Activated naive CD4-positive, alpha-beta T cell treated with anti-CD3 and anti-CD28 coated beads for 36 hours (primary cell): ENCODE measurements around the gene GXYLT1. TPM values are rescaled to one million over a fixed set of nuclear protein-coding genes. Genes with fewer than 3 reads are reported as not detected.

ENCODE experiments used
- CTCF ChIA-PET: fragments of 350-600 bp; sonication (Branson Sonifier 250); formaldehyde crosslinking; loops from one replicate; lab custom pipeline; 2021; ENCODE audit warnings: antibody characterized with exemption; lab: Charles Lee
- DNase-seq: peaks from one replicate; pipeline ENCODE4 v3.0.0-alpha.2; 2020
- H3K27ac Mint-ChIP-seq: one replicate; pipeline ENCODE4 v1.8.0; 2021; ENCODE audit warnings: mild to moderate bottlenecking, mixed read lengths
- H3K27me3 Mint-ChIP-seq: one replicate; pipeline ENCODE4 v1.8.0; 2021; ENCODE audit warnings: low read depth, mixed read lengths
- H3K36me3 Mint-ChIP-seq: one replicate; pipeline ENCODE4 v1.8.0; 2021; ENCODE audit warnings: low read depth, mixed read lengths
- H3K4me1 Mint-ChIP-seq: one replicate; pipeline ENCODE4 v1.8.0; 2021; ENCODE audit warnings: low read depth, mixed read lengths
- H3K4me3 Mint-ChIP-seq: one replicate; pipeline ENCODE4 v1.8.0; 2021; ENCODE audit warnings: mild to moderate bottlenecking, moderate library complexity, mixed read lengths
- H3K9me3 Mint-ChIP-seq: one replicate; pipeline ENCODE4 v1.8.0; 2021; ENCODE audit warnings: mixed read lengths
- intact Hi-C: fragments of 100-400 bp; cut with micrococcal nuclease; formaldehyde crosslinking; loops from one replicate; pipeline ENCODE4 v1.15.1; 2023
- total RNA-seq, 2 experiments: library from RNA; stranded (reverse); gene quantifications; one replicate each; pipeline ENCODE4 v1.2.3, GENCODE V29; 2021

GXYLT1 gene
- total RNA-seq, 2 experiments from 2014 or later, result 4.6 to 5.1 TPM

DNA sequence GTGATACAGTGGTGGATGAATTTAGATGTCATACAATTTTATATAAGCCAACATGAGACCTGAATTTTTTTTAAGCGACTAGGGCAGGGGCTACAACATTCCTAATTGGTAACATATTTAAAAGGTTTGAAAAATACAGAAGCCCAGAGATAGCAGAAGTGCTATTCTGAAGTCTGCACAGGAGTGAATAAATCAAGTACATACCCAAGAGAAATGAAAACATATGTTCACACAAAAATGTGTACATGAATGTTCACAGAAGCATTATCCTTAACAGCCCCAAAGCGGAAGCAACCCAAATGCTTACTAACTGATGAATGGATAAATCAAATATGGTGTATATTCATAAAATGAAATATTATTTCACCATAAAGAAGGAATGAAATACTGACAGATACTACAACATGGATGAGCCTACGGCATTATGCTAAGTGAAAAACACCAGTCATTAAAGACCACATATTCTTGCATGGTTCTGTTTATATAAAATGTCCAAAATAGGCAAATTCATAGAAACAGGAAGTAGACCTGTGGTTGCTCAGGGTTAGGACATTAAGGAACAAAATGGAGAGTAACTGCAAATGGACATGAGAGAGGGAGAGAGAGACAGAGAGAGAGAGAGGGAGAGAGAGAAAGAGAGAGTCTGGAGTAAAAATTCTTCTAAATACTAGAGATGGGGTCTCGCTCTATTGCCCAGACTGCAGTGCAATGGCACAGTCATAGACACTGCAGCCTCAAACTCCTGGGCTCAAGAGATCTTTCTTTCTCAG is 28.0 kb upstream of the GXYLT1 start:
- Mint-ChIP-seq H3K4me3 (no peak overlapping the region), H3K4me1 (peaks cover 11% of the 10 kb centered on the region)

DNA sequence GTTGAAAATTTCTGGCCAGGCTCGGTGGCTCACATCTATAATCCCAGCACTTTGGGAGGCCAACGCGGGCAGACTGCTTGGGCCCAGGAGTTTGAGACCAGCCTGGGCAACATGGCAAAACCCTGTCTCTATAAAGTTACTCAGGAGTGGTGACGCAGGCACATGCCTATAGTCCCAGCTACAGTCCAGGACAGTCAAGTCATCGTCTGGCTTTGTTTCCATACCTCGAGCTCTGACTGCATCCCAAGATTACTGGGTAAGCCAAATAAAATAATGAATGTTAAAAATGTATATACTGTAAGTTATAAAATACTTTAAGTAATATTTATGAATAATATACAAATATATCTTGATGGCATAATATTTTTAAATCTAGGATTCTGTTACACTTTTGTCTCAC is 23.0 kb upstream of the GXYLT1 start:
- Mint-ChIP-seq H3K9me3 (peaks cover 1% of the 10 kb centered on the region), H3K27ac (no peak overlapping the region), H3K4me3 (no peak overlapping the region), H3K4me1 (peaks cover 17% of the 10 kb centered on the region), H3K36me3 (peaks cover 7% of the 10 kb centered on the region), H3K27me3 (no peaks in the 10 kb centered on the region)
- intact Hi-C loops, result no loop called here
- no peak for DNase-seq
- CTCF ChIA-PET, result interaction anchor here (0.6 kb wide), 1 partner anchor 51 kb away, joined by 3 read pairs; no protein-coding TSS in a partner anchor

More for the DNA sequence above, 28.0 kb upstream of the GXYLT1 start:
- no peak for DNase-seq
- intact Hi-C loops, result no loop called here
- Mint-ChIP-seq H3K36me3 (peaks cover 24% of the 10 kb centered on the region), H3K9me3 (peaks cover 2% of the 10 kb centered on the region), H3K27me3 (no peaks in the 10 kb centered on the region), H3K27ac (no peak overlapping the region)
- CTCF ChIA-PET, result interaction anchor here (0.6 to 0.8 kb wide), 2 partner anchors 12 to 138 kb away, joined by 3 read pairs; no protein-coding TSS in a partner anchor

DNA sequence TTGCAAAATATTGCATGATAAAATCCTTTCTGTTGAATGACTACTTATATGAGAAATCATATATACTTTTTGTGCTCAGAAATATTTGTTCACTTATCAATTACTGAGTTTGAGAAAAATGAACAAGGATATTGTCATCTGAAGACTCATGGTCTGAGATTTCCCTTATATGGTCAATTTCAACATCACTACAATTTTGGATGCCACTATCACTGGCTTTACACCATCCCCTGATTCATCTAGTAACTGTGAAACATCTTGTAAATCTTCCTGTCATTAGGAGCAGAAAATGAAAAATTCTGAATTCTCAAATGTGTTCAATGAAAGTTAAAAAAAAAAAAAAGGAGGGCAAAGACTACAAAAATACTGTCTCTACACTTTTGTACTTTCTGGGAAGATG is 21.8 kb upstream of the GXYLT1 start:
- no peaks in the 10 kb centered on the region for H3K27me3 Mint-ChIP-seq
- CTCF ChIA-PET, result interaction anchor here (0.7 kb wide), 1 partner anchor 24 kb away, joined by 8 read pairs; no protein-coding TSS in a partner anchor
- DNase-seq, result no peak
- no peak overlapping the region for H3K27ac Mint-ChIP-seq
- peaks cover 5% of the 10 kb centered on the region for H3K36me3 Mint-ChIP-seq
- peaks cover 1% of the 10 kb centered on the region for H3K9me3 Mint-ChIP-seq
- H3K4me1 Mint-ChIP-seq, result peaks cover 23% of the 10 kb centered on the region
- H3K4me3 Mint-ChIP-seq, result no peak overlapping the region
- intact Hi-C loops, result no loop called here

DNA sequence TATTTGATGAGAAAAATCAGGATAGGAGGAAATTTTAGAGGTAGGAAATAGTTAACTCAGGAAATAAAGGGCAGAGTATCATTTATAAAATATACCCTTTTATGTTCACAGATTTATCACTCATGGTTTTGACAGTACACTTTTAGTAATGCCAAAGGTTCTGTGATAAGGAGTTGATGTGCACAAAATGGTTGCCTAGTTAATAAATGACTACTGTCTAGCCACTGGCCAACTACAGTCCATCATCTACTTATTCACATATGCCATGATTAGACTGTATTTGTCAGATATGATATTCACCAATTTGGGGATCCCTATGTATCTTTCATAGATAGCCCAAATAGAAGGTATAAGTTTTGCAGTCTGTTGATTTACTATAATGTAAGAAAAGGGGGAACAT is 19.2 kb upstream of the GXYLT1 start:
- Mint-ChIP-seq H3K36me3 (peaks cover 4% of the 10 kb centered on the region), H3K27ac (no peak overlapping the region), H3K9me3 (peaks cover 1% of the 10 kb centered on the region), H3K4me1 (peaks cover 23% of the 10 kb centered on the region), H3K4me3 (no peak overlapping the region), H3K27me3 (no peaks in the 10 kb centered on the region)
- CTCF ChIA-PET, result no interaction called here
- intact Hi-C loops, result no loop called here
- no peak for DNase-seq

DNA sequence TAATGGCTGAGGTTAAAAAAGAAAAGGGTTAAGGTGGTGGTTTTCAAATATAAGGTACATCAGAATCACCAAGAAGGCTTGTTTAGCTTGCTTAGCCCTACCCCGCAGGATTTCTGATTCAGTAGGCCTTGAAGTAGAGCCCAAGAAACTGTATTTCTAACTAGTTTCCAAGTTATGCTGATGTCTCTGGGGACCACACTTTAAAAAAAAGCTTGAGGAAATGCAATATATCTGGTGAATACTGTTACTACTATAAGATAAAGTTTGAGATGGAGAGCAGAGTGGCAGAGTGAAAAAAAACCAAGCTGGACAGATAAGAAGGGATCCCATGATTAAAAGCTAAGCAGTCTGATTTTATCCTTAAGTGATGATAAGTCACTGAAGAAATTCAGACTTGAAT is 18.3 kb upstream of the GXYLT1 start:
- peaks cover 4% of the 10 kb centered on the region for H3K36me3 Mint-ChIP-seq
- H3K9me3 Mint-ChIP-seq, result peaks cover 1% of the 10 kb centered on the region
- no peak overlapping the region for H3K27ac Mint-ChIP-seq
- CTCF ChIA-PET, result interaction anchor here (0.6 to 1.6 kb wide), 3 partner anchors 127 to 209 kb away, joined by 4 to 6 read pairs (median 5); no protein-coding TSS in a partner anchor
- peaks cover 23% of the 10 kb centered on the region for H3K4me1 Mint-ChIP-seq
- intact Hi-C loops, result no loop called here
- no peak overlapping the region for H3K4me3 Mint-ChIP-seq
- H3K27me3 Mint-ChIP-seq, result no peaks in the 10 kb centered on the region
- DNase-seq, result no peak

DNA sequence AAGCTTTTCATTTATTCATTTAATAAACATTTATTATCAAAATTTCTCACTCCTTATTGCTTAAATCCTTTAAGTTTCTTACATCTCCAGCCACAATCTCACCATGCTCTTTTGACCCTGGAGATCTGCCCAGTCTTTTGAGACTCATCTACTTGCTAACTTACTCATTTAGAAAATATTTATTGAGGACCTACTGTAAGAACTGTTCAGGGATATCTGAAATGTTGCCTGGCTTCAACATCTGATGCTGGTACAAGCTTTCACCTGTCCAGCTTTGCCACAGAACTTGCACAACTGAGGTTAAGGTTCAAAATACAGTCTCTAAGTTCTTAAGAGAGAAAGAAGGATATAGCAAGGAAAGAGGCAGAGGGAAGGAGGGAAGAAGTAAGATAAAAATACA is 17.5 kb upstream of the GXYLT1 start:
- peaks cover 4% of the 10 kb centered on the region for H3K36me3 Mint-ChIP-seq
- DNase-seq, result no peak

DNA sequence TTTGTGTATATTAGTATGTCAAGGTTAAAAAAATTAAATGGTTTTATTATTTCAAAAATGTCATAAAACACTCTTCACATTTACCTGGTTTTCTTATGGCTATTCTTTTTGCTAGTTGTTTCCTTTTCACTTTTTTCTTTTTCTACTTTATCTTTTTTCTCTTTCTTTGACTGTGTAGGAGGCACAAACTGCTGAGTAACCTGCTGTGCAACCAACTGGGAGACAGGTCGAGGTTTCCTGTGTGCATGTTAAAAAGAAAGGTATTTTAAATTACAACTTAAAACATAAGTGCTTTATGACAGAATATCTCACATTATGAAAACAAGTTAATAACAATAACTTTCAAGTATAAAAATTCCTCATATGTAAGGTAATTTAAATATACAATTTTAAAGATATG is 16.9 kb upstream of the GXYLT1 start:
- H3K27ac Mint-ChIP-seq, result no peak overlapping the region
- no peaks in the 10 kb centered on the region for H3K27me3 Mint-ChIP-seq
- no peak overlapping the region for H3K4me3 Mint-ChIP-seq
- no peak for DNase-seq
- CTCF ChIA-PET, result interaction anchor here (0.6 to 1.6 kb wide), 3 partner anchors 12 to 211 kb away, joined by 3 to 5 read pairs (median 4); no protein-coding TSS in a partner anchor
- intact Hi-C loops, result no loop called here
- H3K9me3 Mint-ChIP-seq, result peaks cover 1% of the 10 kb centered on the region
- H3K4me1 Mint-ChIP-seq, result peaks cover 18% of the 10 kb centered on the region
- peaks cover 4% of the 10 kb centered on the region for H3K36me3 Mint-ChIP-seq

More for the DNA sequence above, 17.5 kb upstream of the GXYLT1 start:
- Mint-ChIP-seq H3K27me3 (no peaks in the 10 kb centered on the region), H3K4me1 (peaks cover 23% of the 10 kb centered on the region), H3K4me3 (no peak overlapping the region), H3K9me3 (peaks cover 1% of the 10 kb centered on the region), H3K27ac (no peak overlapping the region)
- CTCF ChIA-PET, result interaction anchor here (0.6 to 1.6 kb wide), 3 partner anchors 60 to 210 kb away, joined by 4 to 5 read pairs (median 4); no protein-coding TSS in a partner anchor
- intact Hi-C loops, result no loop called here

DNA sequence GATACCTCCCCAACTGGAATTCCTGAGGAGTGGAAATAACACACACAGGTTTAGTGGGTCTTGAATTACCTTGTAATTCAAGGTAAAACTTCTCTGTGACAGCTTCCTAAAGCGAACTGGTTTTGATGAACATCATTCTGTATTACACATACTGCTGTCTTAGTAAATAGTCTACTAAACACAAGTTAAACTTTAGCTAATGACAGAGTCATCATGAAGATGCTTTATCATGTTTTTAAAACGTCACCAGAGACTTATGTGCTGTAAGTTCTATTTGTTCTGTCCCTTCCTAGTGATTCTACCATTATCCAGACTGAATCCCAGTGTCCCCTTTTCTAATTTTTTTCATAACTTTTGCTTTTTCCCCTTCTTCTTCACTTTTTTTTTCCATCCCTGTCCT is 11.6 kb upstream of the GXYLT1 start:
- no peaks in the 10 kb centered on the region for H3K9me3 Mint-ChIP-seq
- CTCF ChIA-PET, result interaction anchor here (0.6 kb wide), 1 partner anchor 95 kb away, joined by 3 read pairs; no protein-coding TSS in a partner anchor
- DNase-seq, result no peak
- intact Hi-C loops, result no loop called here
- peaks cover 2% of the 10 kb centered on the region for H3K36me3 Mint-ChIP-seq
- H3K4me3 Mint-ChIP-seq, result no peak overlapping the region
- H3K27me3 Mint-ChIP-seq, result no peaks in the 10 kb centered on the region
- no peak overlapping the region for H3K27ac Mint-ChIP-seq
- no peaks in the 10 kb centered on the region for H3K4me1 Mint-ChIP-seq

DNA sequence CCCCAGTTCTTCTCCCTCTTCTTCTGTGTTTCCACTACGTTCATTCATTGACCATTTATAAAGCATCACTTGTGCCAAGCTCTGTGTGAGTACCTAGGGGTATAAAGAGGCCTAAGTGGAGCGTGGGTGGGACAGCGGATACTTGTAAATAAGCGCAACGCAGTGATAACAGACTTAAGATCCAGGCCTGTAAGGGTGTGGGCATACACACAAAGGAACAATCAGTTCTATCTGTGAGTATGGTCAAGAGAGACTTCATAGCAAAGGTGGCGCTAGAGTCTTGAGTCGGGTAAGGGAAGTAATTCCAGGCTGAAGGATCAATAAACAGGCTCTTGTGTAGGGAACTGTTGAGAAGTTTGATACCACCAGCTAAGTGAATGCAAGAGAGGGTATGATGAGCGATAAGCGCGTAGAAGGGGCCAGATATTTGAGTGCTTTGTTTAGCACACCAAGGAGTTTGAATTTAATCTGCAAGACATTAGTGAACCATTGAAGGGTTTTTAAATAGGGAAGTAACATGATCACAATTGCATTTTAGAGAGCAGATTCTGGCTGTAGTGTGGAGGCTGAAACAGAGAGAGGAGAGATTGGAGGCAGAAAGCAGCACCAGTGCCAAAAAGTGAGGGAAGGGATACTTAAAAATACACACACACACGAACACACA is 1.0 kb upstream of the GXYLT1 start:
- CTCF ChIA-PET, result interaction anchor here (0.7 to 1.3 kb wide), 4 partner anchors 9 to 226 kb away, joined by 3 read pairs; no protein-coding TSS in a partner anchor
- H3K9me3 Mint-ChIP-seq, result no peaks in the 10 kb centered on the region
- peaks cover 24% of the 10 kb centered on the region for H3K4me1 Mint-ChIP-seq
- intact Hi-C loops, result loop anchor here (1.0 kb wide), 3 partner anchors 47 to 181 kb away; partner anchors contain the start of genes PPHLN1, YAF2 and ZCRB1
- H3K27me3 Mint-ChIP-seq, result no peaks in the 10 kb centered on the region
- H3K36me3 Mint-ChIP-seq, result no peaks in the 10 kb centered on the region
- peak overlapping the region; percentile 52 for H3K27ac Mint-ChIP-seq
- no peak for DNase-seq
- H3K4me3 Mint-ChIP-seq, result peak overlapping the region; percentile 75

DNA sequence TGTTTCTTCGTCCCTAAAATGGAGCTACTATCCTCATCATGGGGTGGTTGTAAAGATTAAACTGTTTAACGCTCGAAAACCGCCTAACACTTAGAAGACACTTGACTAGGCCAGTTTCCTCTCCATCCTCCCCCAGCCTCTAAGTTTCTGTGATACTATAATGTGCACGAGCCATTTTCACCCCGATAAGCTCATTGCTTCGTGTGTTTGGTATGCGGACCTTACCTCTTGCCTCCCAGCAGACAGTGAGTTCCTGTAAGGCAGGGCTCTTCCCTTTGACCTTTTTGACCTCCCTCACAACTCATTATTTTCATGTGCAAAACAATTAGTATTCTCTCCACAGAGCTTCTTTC is 499 bp upstream of the GXYLT1 start:
- CTCF ChIA-PET, result interaction anchor here (0.6 to 1.3 kb wide), 6 partner anchors 9 to 1641 kb away, joined by 3 read pairs; no protein-coding TSS in a partner anchor
- no peak for DNase-seq
- no peaks in the 10 kb centered on the region for H3K27me3 Mint-ChIP-seq
- intact Hi-C loops, result loop anchor here (1.0 kb wide), 3 partner anchors 47 to 181 kb away; partner anchors contain the start of genes PPHLN1, YAF2 and ZCRB1
- peaks cover 28% of the 10 kb centered on the region for H3K4me1 Mint-ChIP-seq
- H3K27ac Mint-ChIP-seq, result peak overlapping the region; percentile 52
- no peaks in the 10 kb centered on the region for H3K9me3 Mint-ChIP-seq
- peak overlapping the region; percentile 75 for H3K4me3 Mint-ChIP-seq
- no peaks in the 10 kb centered on the region for H3K36me3 Mint-ChIP-seq

DNA sequence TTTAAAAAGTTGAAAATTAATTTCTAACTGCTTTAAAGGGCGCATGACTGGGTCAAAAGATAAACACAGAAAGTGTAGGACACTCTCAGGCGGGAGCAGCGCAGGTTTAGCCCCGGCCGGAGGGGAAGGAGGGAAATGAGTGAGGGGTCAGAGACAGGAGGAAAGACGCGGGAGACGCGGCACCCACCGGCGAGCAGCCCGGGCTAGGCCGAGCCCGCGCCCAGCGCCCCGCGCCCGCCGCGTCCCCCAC is 591 bp downstream of the GXYLT1 start:
- Mint-ChIP-seq H3K27ac (peak overlapping the region; percentile 75), H3K36me3 (no peaks in the 10 kb centered on the region), H3K27me3 (no peaks in the 10 kb centered on the region), H3K4me3 (peak overlapping the region; percentile 90), H3K4me1 (peaks cover 29% of the 10 kb centered on the region), H3K9me3 (no peaks in the 10 kb centered on the region)
- CTCF ChIA-PET, result no interaction called here
- intact Hi-C loops, result no loop called here
- no peak for DNase-seq

DNA sequence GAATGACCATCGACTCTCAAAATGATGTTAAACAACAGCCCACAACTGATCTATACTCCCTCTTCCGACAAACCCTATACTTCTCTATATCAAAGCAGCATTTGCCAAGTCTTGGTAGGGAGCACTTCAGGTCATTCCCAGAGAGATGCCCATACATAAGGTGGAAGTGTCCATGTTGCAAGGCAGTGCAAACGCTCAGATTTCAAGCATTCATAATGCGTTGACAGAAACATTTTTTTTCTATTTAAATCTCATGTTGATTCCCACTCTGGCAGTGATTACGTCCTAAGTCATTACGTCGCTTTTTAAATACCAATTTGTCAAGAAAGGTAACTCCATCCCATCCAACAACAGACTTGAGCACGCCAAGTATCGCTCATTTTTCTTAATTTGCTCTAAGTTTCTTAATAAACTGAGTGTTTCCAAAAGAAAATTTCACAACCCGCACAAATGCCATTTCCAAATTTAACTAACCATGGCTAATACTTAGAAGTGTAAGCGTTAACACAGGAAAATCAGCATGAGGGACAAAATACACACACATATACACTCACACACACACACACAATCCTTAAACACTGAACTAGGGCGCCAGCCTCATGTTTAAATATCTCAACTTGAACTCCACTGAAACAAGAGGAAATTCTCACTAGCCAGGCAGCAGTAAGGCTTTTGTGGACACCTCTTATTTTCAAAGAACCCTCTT is 1.1 kb downstream of the GXYLT1 start:
- H3K36me3 Mint-ChIP-seq, result no peaks in the 10 kb centered on the region
- CTCF ChIA-PET, result interaction anchor here (0.7 to 0.9 kb wide), 2 partner anchors 222 to 228 kb away, joined by 3 read pairs; no protein-coding TSS in a partner anchor
- no peak for DNase-seq
- intact Hi-C loops, result loop anchor here (1.0 kb wide), 1 partner anchor 13 kb away; no protein-coding TSS in a partner anchor
- H3K4me3 Mint-ChIP-seq, result peak overlapping the region; percentile 90
- H3K27ac Mint-ChIP-seq, result peak overlapping the region; percentile 75
- H3K9me3 Mint-ChIP-seq, result no peaks in the 10 kb centered on the region
- peaks cover 29% of the 10 kb centered on the region for H3K4me1 Mint-ChIP-seq
- H3K27me3 Mint-ChIP-seq, result no peaks in the 10 kb centered on the region
